ENCODE measurements around the gene GALNT11.

DNA sequence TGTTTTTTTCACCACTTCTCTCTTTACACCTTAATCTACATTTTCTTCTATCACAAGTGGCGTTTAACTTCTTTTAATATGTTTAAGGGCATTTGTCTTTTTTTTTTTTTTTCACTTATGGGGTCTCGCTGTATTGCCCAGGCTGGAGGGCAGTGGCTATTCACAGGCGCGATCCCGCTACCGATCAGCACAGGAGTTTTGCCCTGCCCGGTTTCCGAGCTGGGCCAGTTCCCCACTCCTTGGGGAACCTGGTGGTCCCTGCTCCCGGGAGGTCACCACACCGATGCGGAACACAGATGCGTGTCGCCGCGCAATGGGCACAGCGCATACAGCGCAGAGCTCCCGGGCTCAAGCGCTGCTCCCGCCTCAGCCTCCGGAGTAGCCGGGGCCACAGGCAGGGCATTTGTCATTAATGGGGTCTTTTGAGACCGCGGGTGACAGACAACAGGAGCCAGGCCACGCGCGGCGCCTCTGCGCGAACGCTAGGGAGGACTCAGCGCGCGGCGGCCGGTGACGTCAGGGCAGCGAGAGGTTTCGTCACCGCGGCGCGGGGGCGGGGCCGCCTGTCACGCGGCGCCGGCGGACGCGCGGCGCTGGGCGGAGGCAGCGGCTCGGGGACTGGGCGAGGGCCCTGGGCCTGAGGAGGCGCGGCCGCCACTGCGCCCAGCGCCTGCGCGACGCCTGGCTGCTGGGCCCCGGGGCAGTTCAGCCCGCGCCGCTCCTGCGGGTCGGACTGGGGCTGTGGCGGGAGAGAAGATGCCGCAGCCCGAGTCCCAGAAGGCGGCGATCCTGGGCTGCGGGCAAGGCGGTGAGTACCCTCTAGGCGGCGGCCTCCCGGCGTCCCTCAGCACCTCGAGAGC is at the start of gene GALNT11:
- peak in 3 of 7 experiments; percentile 12 to 32 (median 18) for TF ChIP-seq CTCF (IDR thresholded peaks at IDR 0.05)
- TF ChIP-seq EP300 (IDR thresholded peaks at IDR 0.05), result no peak
- TF ChIP-seq POLR2A (IDR thresholded peaks at IDR 0.05), result no peak
- peak; percentile 55 to 83 (median 78) for TF ChIP-seq POLR2AphosphoS5 (IDR thresholded peaks at IDR 0.05)
